Thyroid gland (tissue), 4 donors: ENCODE results near the gene PIGS.

ENCODE experiments used
- CTCF ChIP-seq, 6 experiments: fragments of 200-600 bp in 3 of 6; fragments of 450-650 bp in 3 of 6; sonication (generic) in 3 of 6; IDR thresholded peaks; one replicate each; pipeline ENCODE4 v1.5.1; 2016 to 2019; ENCODE audit warnings: antibody characterized with exemption in 6 of 6, mild to moderate bottlenecking in 2 of 6, inconsistent platforms in 1 of 6, moderate library complexity in 1 of 6
- POLR2A ChIP-seq, 2 donors: fragments of 450-650 bp; IDR thresholded peaks; one replicate each; pipeline ENCODE4 v1.6.1; 2017; ENCODE audit warnings: antibody characterized with exemption in 2 of 2, mild to moderate bottlenecking in 2 of 2, moderate library complexity in 1 of 2

- TF ChIP-seq CTCF (IDR thresholded peaks at IDR 0.05) (no peak), POLR2A (IDR thresholded peaks at IDR 0.05) (no peak)
Observed at GRCh38 chr17:28523876-28524275, 47.4 kb downstream of the PIGS start.
